A549 (cell line): Measurements from ENCODE around the gene VPS35L. TPM values are rescaled to one million over a fixed set of nuclear protein-coding genes. Genes with fewer than 3 reads are reported as not detected.

Experiments used
- ATAC-seq, 2 experiments: fragments of 200-7000 bp in 1 of 2; fragments of >200 bp in 1 of 2; cut with Nextera tagmentation in 1 of 2; cut with Tn5 transposase in 1 of 2; 3 replicates each; pipeline versions ENCODE4 v1.8.0 to v1.9.1; 2018 to 2020; ENCODE audit warnings: mild to moderate bottlenecking in 1 of 2, moderate library complexity in 1 of 2
- CTCF ChIA-PET: fragments of 300-600 bp; sonication (Branson Sonifier 250); formaldehyde crosslinking; extraction: SDS; loops from one replicate; lab custom pipeline; 2021; ENCODE audit warnings: antibody characterized with exemption, inconsistent platforms; lab: Yijun Ruan, JAX
- POLR2A ChIA-PET: fragments of 350-600 bp; formaldehyde crosslinking; extraction: SDS; loops from one replicate; lab custom pipeline; 2021; ENCODE audit warnings: antibody characterized with exemption, inconsistent platforms; lab: Yijun Ruan, JAX
- DNase-seq, 2 experiments: peaks; one replicate each; pipeline versions ENCODE4 v3.0.0 to v3.0.0-alpha.2; 2011 to 2016; ENCODE audit warnings: low read depth in 1 of 2, low spot score in 1 of 2
- FAIRE-seq: peaks from 2 replicates; lab custom pipeline; 2011; peaks lifted over from hg19 to GRCh38; lab: Jason Lieb, UNC
- H3K27ac ChIP-seq, 2 experiments: fragments of >200 bp; sonication (Bioruptor Twin); formaldehyde crosslinking; 3 replicates each; pipeline ENCODE4 v1.5.1; 2016 to 2017
- H3K4me1 ChIP-seq: fragments of >200 bp; sonication (Bioruptor Twin); formaldehyde crosslinking; 3 replicates; pipeline ENCODE4 v1.6.1; 2016
- H3K4me2 ChIP-seq: fragments of >200 bp; sonication (Bioruptor Twin); formaldehyde crosslinking; 3 replicates; pipeline ENCODE4 v1.6.1; 2016
- H3K4me3 ChIP-seq: fragments of >200 bp; sonication (Bioruptor Twin); formaldehyde crosslinking; 3 replicates; pipeline ENCODE4 v1.5.1; 2016
- H3K9me3 ChIP-seq: fragments of >200 bp; sonication (Bioruptor Twin); formaldehyde crosslinking; 3 replicates; pipeline ENCODE4 v1.6.1; 2016
- BCL3 ChIP-seq: fragments of >200 bp; sonication (Bioruptor Twin); formaldehyde crosslinking; IDR thresholded peaks from 3 replicates; pipeline ENCODE4 v1.6.1; 2016
- CBX2 ChIP-seq: fragments of 200-600 bp; sonication (generic); IDR thresholded peaks from 2 replicates; pipeline ENCODE4 v1.6.1; 2016; ENCODE audit warnings: low read depth, mild to moderate bottlenecking, borderline replicate concordance
- CEBPB ChIP-seq, 2 experiments: fragments of >200 bp in 1 of 2; sonication (Bioruptor Twin) in 1 of 2; formaldehyde crosslinking in 1 of 2; IDR thresholded peaks; 2 replicates each; pipeline ENCODE4 v1.6.1; 2012 to 2016
- E2F6 ChIP-seq: IDR thresholded peaks from 2 replicates; pipeline ENCODE4 v1.6.1; 2012; ENCODE audit warnings: low read depth, borderline replicate concordance
- FOSL2 ChIP-seq, 2 experiments: fragments of 450-650 bp in 1 of 2; fragments of >200 bp in 1 of 2; sonication (Bioruptor Twin) in 1 of 2; formaldehyde crosslinking; IDR thresholded peaks; 2 replicates each; pipeline versions ENCODE4 v1.5.0 to v1.6.1; 2016 to 2020; ENCODE audit warnings: mild to moderate bottlenecking in 1 of 2, moderate library complexity in 1 of 2
- HES2 ChIP-seq: fragments of >200 bp; sonication (Bioruptor Twin); formaldehyde crosslinking; IDR thresholded peaks from 2 replicates; pipeline ENCODE4 v1.6.1; 2016
- HOXB13 ChIP-seq: fragments of 250-450 bp; sonication (Bioruptor Pico); IDR thresholded peaks from 2 replicates; pipeline ENCODE4 v1.5.0; 2020; ENCODE audit warnings: low read depth, mild to moderate bottlenecking, moderate library complexity
- JUN ChIP-seq, 2 experiments: fragments of >200 bp; sonication (Bioruptor Twin); formaldehyde crosslinking; IDR thresholded peaks; 2 replicates in 1 of 2; 3 replicates in 1 of 2; pipeline ENCODE4 v1.6.1; 2016 to 2017
- JUNB ChIP-seq: fragments of >200 bp; sonication (Bioruptor Twin); formaldehyde crosslinking; IDR thresholded peaks from 2 replicates; pipeline ENCODE4 v1.6.1; 2016
- KDM5A ChIP-seq: fragments of 200-600 bp; sonication (generic); IDR thresholded peaks from 2 replicates; pipeline ENCODE4 v1.6.1; 2016; ENCODE audit warnings: antibody characterized with exemption, mild to moderate bottlenecking
- MAX ChIP-seq: IDR thresholded peaks from 2 replicates; pipeline ENCODE4 v1.6.1; 2012
- MYC ChIP-seq: IDR thresholded peaks from 2 replicates; pipeline ENCODE4 v1.6.1; 2012; ENCODE audit warnings: mild to moderate bottlenecking, inconsistent platforms, low read length, improper control_type of control experiment, borderline replicate concordance
- POLR2A ChIP-seq: IDR thresholded peaks from 2 replicates; pipeline ENCODE4 v1.6.1; 2012; ENCODE audit warnings: mild to moderate bottlenecking, low read length
- REST ChIP-seq: fragments of 200-600 bp; sonication (generic); IDR thresholded peaks from 2 replicates; pipeline ENCODE4 v1.6.1; 2016; ENCODE audit warnings: antibody characterized with exemption, mild to moderate bottlenecking, moderate library complexity
- SMC3 ChIP-seq: fragments of >200 bp; sonication (Bioruptor Twin); formaldehyde crosslinking; IDR thresholded peaks from 3 replicates; pipeline ENCODE4 v1.6.1; 2018; ENCODE audit warnings: inconsistent platforms
- TFCP2L1 ChIP-seq: fragments of 250-450 bp; sonication (Bioruptor Pico); IDR thresholded peaks from 2 replicates; pipeline ENCODE4 v1.5.0; 2021; ENCODE audit warnings: mild to moderate bottlenecking
- TP53 ChIP-seq: fragments of 250-450 bp; sonication (Bioruptor Pico); IDR thresholded peaks from 2 replicates; pipeline ENCODE4 v1.5.0; 2021; ENCODE audit warnings: mild to moderate bottlenecking, moderate library complexity
- USF2 ChIP-seq: fragments of 450-650 bp; IDR thresholded peaks from 2 replicates; pipeline ENCODE4 v1.6.1; 2014; ENCODE audit warnings: antibody characterized with exemption
- WGBS: methylation state at CpG from one replicate; pipeline ENCODE4 v1.1.6; 2017; ENCODE audit errors: missing lambda C conversion rate; 5-methylcytosine and 5-hydroxymethylcytosine counted together
- polyA plus RNA-seq, 4 experiments: library from polyadenylated mRNA; depleted of rRNA in 3 of 4; stranded (reverse); fragments of >200 nt; fragmentation: RNase III in 1 of 4; extraction: RNeasy Plus Mini Kit Qiagen cat#74134 plus additional on column Dnase treatment in 1 of 4; gene quantifications; 2 replicates in 3 of 4; 3 replicates in 1 of 4; pipeline ENCODE4 v1.2.3, GENCODE V29; 2011 to 2017

VPS35L gene
- polyA plus RNA-seq, 2 of the 4 experiments (the other 2 are of a cell fraction), result 38.4 to 47.7 TPM

- Histone ChIP-seq H3K27ac (peak within 1 kb of the TSS; percentile 89 to 92), H3K4me1 (peaks cover 28% of the 10 kb centered on the region), H3K9me3 (no peaks in the 10 kb centered on the region), H3K4me2 (peak within 1 kb of the TSS; percentile 86), H3K4me3 (peak within 1 kb of the TSS; percentile 89)
- ATAC-seq, result peak; percentile 95 to 97
- DNase-seq, result peak; percentile 90
- ChIA-PET CTCF (interaction anchor here (0.7 to 3.3 kb wide), 7 partner anchors 14 to 166 kb away, joined by 3 to 18 read pairs (median 4); partner anchors contain the start of gene GPRC5B), POLR2A (interaction anchor here (0.7 to 1.6 kb wide), 7 partner anchors 11 to 188 kb away, joined by 3 to 10 read pairs (median 4); partner anchors contain the start of gene VPS35L)
- 0% methylated on average over 11 of the region's 88 CpGs for WGBS
- FAIRE-seq, result no peak
- TF ChIP-seq REST (no peak), E2F6 (peak; percentile 64; the same call in 1 of the 2 replicates), SMC3 (0 out of 3 replicates have a peak, but pooled peaks have one; percentile 6), BCL3 (peak; percentile 83; the same call in 2 of the 3 replicates), KDM5A (peak; percentile 75; the same call in 1 of the 2 replicates), CEBPB (IDR thresholded peaks at IDR 0.05) (peak in 1 of 2 experiments; percentile 49; a peak in 1 of 4 replicates), HES2 (no peak), JUN (IDR thresholded peaks at IDR 0.05) (peak; percentile 81 to 89; a peak in 4 of 5 replicates), HOXB13 (CRISPR knock-in tag) (no peak), POLR2A (peak; percentile 75), USF2 (peak; percentile 50; the same call in 1 of the 2 replicates), MYC (peak; percentile 94), CBX2 (no peak), TFCP2L1 (CRISPR knock-in tag) (no peak), FOSL2 (IDR thresholded peaks at IDR 0.05) (no peak), FOSL2 (CRISPR knock-in tag; IDR thresholded peaks at IDR 0.05) (no peak), MAX (peak; percentile 97), TP53 (CRISPR knock-in tag) (no peak), JUNB (no peak)
Observed at GRCh38 chr16:19717741-19718623, 162.5 kb downstream of the VPS35L start, which contains the start of the genes IQCK and KNOP1. Gene IQCK (plus strand): TSS chr16:19718271. CDS start chr16:19718307, 36 bp downstream. Gene KNOP1 (minus strand): TSS chr16:19718227. CDS start chr16:19715035, 3,192 bp downstream.
